IMR-90 (cell line): ENCODE measurements around the gene AMN. TPM values are rescaled to one million over a fixed set of nuclear protein-coding genes. Genes with fewer than 3 reads are reported as not detected.

Experiments used
- ATAC-seq: fragments of 200-7000 bp; cut with Tn5 transposase; 2 replicates; pipeline ENCODE4 v1.9.1; 2020; ENCODE audit warnings: low read depth, mild to moderate bottlenecking, moderate library complexity
- BruUV-seq: library from RNA; stranded (reverse); fragments of 400-500 nt; replicated peaks from 2 replicates; lab custom pipeline; 2021; lab: Mats Ljungman, UMichigan
- CTCF ChIA-PET: fragments of 300-600 bp; formaldehyde crosslinking; extraction: SDS; loops from one replicate; lab custom pipeline; 2021; ENCODE audit warnings: antibody characterized with exemption; lab: Yijun Ruan, JAX
- POLR2A ChIA-PET: fragments of 300-600 bp; sonication (Branson Sonifier 250); formaldehyde crosslinking; loops from one replicate; lab custom pipeline; 2022; ENCODE audit warnings: antibody characterized with exemption; ENCODE audit not compliant: unreplicated experiment; lab: Charles Lee
- DNase-seq: peaks from one replicate; pipeline ENCODE4 v3.0.0; 2013
- H2AFZ ChIP-seq: replicated peaks from 2 replicates; pipeline ENCODE3; 2013; ENCODE audit warnings: low read length, mild to moderate bottlenecking; ENCODE audit not compliant: poor library complexity
- H2AK5ac ChIP-seq: 2 replicates; pipeline ENCODE4 v1.6.1; 2013; ENCODE audit warnings: low read depth, low read length, inconsistent platforms
- H2AK9ac ChIP-seq: replicated peaks from 2 replicates; pipeline ENCODE3; 2013; ENCODE audit warnings: mild to moderate bottlenecking, low read depth, low read length, moderate library complexity; ENCODE audit not compliant: poor library complexity
- H2BK120ac ChIP-seq: 2 replicates; pipeline ENCODE4 v1.6.1; 2013; ENCODE audit warnings: low read depth, low read length, inconsistent platforms
- H2BK15ac ChIP-seq: 3 replicates; pipeline ENCODE4 v1.6.1; 2013; ENCODE audit warnings: low read depth, low read length, inconsistent platforms
- H2BK20ac ChIP-seq: 2 replicates; pipeline ENCODE4 v1.6.1; 2013; ENCODE audit warnings: low read depth, mild to moderate bottlenecking, inconsistent platforms, low read length, moderate library complexity
- H2BK5ac ChIP-seq: 2 replicates; pipeline ENCODE4 v1.6.1; 2013; ENCODE audit warnings: mild to moderate bottlenecking, low read depth, low read length, inconsistent platforms; ENCODE audit not compliant: poor library complexity, severe bottlenecking
- H3K14ac ChIP-seq: replicated peaks from 2 replicates; pipeline ENCODE4 v1.6.1; 2013; ENCODE audit warnings: low read depth, low read length, inconsistent platforms
- H3K18ac ChIP-seq: 2 replicates; pipeline ENCODE4 v1.6.1; 2013; ENCODE audit warnings: low read depth, low read length, control low read depth
- H3K23ac ChIP-seq: 2 replicates; pipeline ENCODE4 v1.6.1; 2013; ENCODE audit warnings: low read depth, low read length, inconsistent platforms
- H3K27ac ChIP-seq: 2 replicates; pipeline ENCODE4 v1.5.1; 2013; ENCODE audit warnings: mild to moderate bottlenecking, control low read depth, low read length; ENCODE audit not compliant: insufficient read depth
- H3K27me3 ChIP-seq: 2 replicates; pipeline ENCODE4 v1.6.1; 2013; ENCODE audit warnings: low read length; ENCODE audit not compliant: control insufficient read depth, insufficient read depth
- H3K36me3 ChIP-seq: 2 replicates; pipeline ENCODE4 v1.6.1; 2013; ENCODE audit warnings: low read length, mixed read lengths; ENCODE audit not compliant: control insufficient read depth, insufficient read depth
- H3K4ac ChIP-seq: 2 replicates; pipeline ENCODE4 v1.6.1; 2013; ENCODE audit warnings: low read depth, low read length, inconsistent platforms
- H3K4me1 ChIP-seq: 2 replicates; pipeline ENCODE4 v1.6.1; 2013; ENCODE audit warnings: low read length, mixed read lengths; ENCODE audit not compliant: control insufficient read depth, insufficient read depth
- H3K4me2 ChIP-seq: 2 replicates; pipeline ENCODE4 v1.6.1; 2013; ENCODE audit warnings: low read depth, mild to moderate bottlenecking, control low read depth, low read length, moderate library complexity
- H3K4me3 ChIP-seq: 2 replicates; pipeline ENCODE4 v1.5.1; 2013; ENCODE audit warnings: low read depth, mild to moderate bottlenecking, control low read depth, low read length, moderate library complexity; ENCODE audit not compliant: insufficient read depth
- H3K56ac ChIP-seq: 2 replicates; pipeline ENCODE4 v1.6.1; 2013; ENCODE audit warnings: low read length, inconsistent platforms; ENCODE audit not compliant: insufficient read depth; ENCODE audit errors: extremely low read depth
- H3K79me1 ChIP-seq, 2 experiments: 2 replicates each; pipeline ENCODE4 v1.6.1; 2013; ENCODE audit warnings: low read length in 2 of 2, inconsistent platforms in 1 of 2, low read depth in 1 of 2
- H3K9ac ChIP-seq: 2 replicates; pipeline ENCODE4 v1.6.1; 2013; ENCODE audit warnings: low read depth, low read length, control low read depth
- H3K9me1 ChIP-seq: 2 replicates; pipeline ENCODE4 v1.6.1; 2013; ENCODE audit warnings: low read length, inconsistent platforms; ENCODE audit not compliant: insufficient read depth
- H3K9me3 ChIP-seq: 2 replicates; pipeline ENCODE4 v1.6.1; 2013; ENCODE audit warnings: low read length; ENCODE audit not compliant: control insufficient read depth, insufficient read depth
- H4K20me1 ChIP-seq: 2 replicates; pipeline ENCODE4 v1.6.1; 2013; ENCODE audit warnings: low read length, inconsistent platforms; ENCODE audit not compliant: insufficient read depth
- H4K5ac ChIP-seq: 2 replicates; pipeline ENCODE4 v1.6.1; 2013; ENCODE audit warnings: mild to moderate bottlenecking, low read depth, low read length, control low read depth
- H4K8ac ChIP-seq, 2 experiments: 2 replicates each; pipeline ENCODE4 v1.6.1; 2013; ENCODE audit warnings: low read depth in 2 of 2, low read length in 2 of 2, control low read depth in 1 of 2, inconsistent platforms in 1 of 2
- H4K91ac ChIP-seq: 2 replicates; pipeline ENCODE4 v1.6.1; 2013; ENCODE audit warnings: low read depth, low read length, inconsistent platforms; ENCODE audit not compliant: insufficient read depth
- BHLHE40 ChIP-seq: fragments of 150-350 bp; IDR thresholded peaks from 2 replicates; pipeline ENCODE4 v1.6.1; 2016; ENCODE audit warnings: mild to moderate bottlenecking, low read depth, low read length
- CHD1 ChIP-seq: IDR thresholded peaks from 2 replicates; pipeline ENCODE4 v1.6.1; 2012; ENCODE audit warnings: low read depth, low read length, improper control_type of control experiment
- FOS ChIP-seq: fragments of 150-350 bp; IDR thresholded peaks from 2 replicates; pipeline ENCODE4 v1.6.1; 2016; ENCODE audit warnings: low read depth, low read length
- MAZ ChIP-seq: IDR thresholded peaks from 2 replicates; pipeline ENCODE4 v1.6.1; 2012; ENCODE audit warnings: low read depth, mild to moderate bottlenecking, low read length, improper control_type of control experiment, moderate library complexity, borderline replicate concordance
- MXI1 ChIP-seq: IDR thresholded peaks from 2 replicates; pipeline ENCODE4 v1.6.1; 2012; ENCODE audit warnings: low read depth, mild to moderate bottlenecking, low read length, moderate library complexity, borderline replicate concordance
- NFE2L2 ChIP-seq: fragments of 150-350 bp; IDR thresholded peaks from 2 replicates; pipeline ENCODE4 v1.6.1; 2016; ENCODE audit warnings: low read depth, mild to moderate bottlenecking, low read length
- POLR2A ChIP-seq: IDR thresholded peaks from 2 replicates; pipeline ENCODE4 v1.6.1; 2012; ENCODE audit warnings: mild to moderate bottlenecking, low read depth, low read length
- RAD21 ChIP-seq: IDR thresholded peaks from 2 replicates; pipeline ENCODE4 v1.6.1; 2012; ENCODE audit warnings: low read length, improper control_type of control experiment
- RFX5 ChIP-seq: IDR thresholded peaks from 2 replicates; pipeline ENCODE4 v1.8.0; 2012; ENCODE audit warnings: low read depth, mild to moderate bottlenecking, low read length, moderate library complexity
- WGBS, 2 experiments: methylation state at CpG; one replicate each; pipeline versions ENCODE4 v1.1.5 to v1.1.7; 2013; ENCODE audit warnings: missing lambda C conversion rate in 2 of 2; ENCODE audit not compliant: insufficient read length in 1 of 2; ENCODE audit errors: extremely low coverage in 2 of 2; 5-methylcytosine and 5-hydroxymethylcytosine counted together
- dilution Hi-C: fragments of 300-500 bp; cut with HindIII; formaldehyde crosslinking; loops from one replicate; pipeline ENCODE4 v1.14.3; 2018; ENCODE audit warnings: low sequenced_read_pairs; ENCODE audit not compliant: unreplicated experiment
- in situ Hi-C: fragments of 300-500 bp; cut with MboI; formaldehyde crosslinking; loops from 3 replicates; pipeline ENCODE4 v1.14.3; 2019; ENCODE audit warnings: low sequenced_read_pairs, inconsistent platforms, mixed read lengths
- intact Hi-C: fragments of 100-400 bp; cut with micrococcal nuclease; formaldehyde crosslinking; loops from 2 replicates; pipeline ENCODE4 v1.10.0; 2022
- polyA plus RNA-seq, 3 experiments: library from polyadenylated mRNA; depleted of rRNA; stranded (reverse); fragments of >200 nt; gene quantifications; 2 replicates each; pipeline ENCODE4 v1.2.3, GENCODE V29; 2012; ENCODE audit warnings: low replicate concordance in 1 of 3
- total RNA-seq: library from RNA; depleted of rRNA; stranded (reverse); fragments of >200 nt; gene quantifications from 2 replicates; pipeline ENCODE4 v1.2.3, GENCODE V29; 2012
- TF ChIP-seq, protein P1 (sequence below): fragments of 150-350 bp; IDR thresholded peaks from 2 replicates; pipeline ENCODE4 v1.6.1; 2017; ENCODE audit warnings: mild to moderate bottlenecking, antibody characterized with exemption, low read length, low read depth
- TF ChIP-seq, protein P2 (sequence below): conservative IDR thresholded peaks from 2 replicates; pipeline ENCODE4 v1.5.1; 2012; ENCODE audit warnings: mild to moderate bottlenecking, low read depth, low read length, improper control_type of control experiment
- TF ChIP-seq, protein P3 (sequence below): fragments of 150-350 bp; IDR thresholded peaks from 2 replicates; pipeline ENCODE4 v1.6.1; 2016; ENCODE audit warnings: low read depth, mild to moderate bottlenecking, low read length, moderate library complexity, borderline replicate concordance

The AMN gene
- total and polyA plus RNA-seq, 2 of the 4 experiments (the other 2 are of a cell fraction): under 0.01 to 0.24 TPM

DNA sequence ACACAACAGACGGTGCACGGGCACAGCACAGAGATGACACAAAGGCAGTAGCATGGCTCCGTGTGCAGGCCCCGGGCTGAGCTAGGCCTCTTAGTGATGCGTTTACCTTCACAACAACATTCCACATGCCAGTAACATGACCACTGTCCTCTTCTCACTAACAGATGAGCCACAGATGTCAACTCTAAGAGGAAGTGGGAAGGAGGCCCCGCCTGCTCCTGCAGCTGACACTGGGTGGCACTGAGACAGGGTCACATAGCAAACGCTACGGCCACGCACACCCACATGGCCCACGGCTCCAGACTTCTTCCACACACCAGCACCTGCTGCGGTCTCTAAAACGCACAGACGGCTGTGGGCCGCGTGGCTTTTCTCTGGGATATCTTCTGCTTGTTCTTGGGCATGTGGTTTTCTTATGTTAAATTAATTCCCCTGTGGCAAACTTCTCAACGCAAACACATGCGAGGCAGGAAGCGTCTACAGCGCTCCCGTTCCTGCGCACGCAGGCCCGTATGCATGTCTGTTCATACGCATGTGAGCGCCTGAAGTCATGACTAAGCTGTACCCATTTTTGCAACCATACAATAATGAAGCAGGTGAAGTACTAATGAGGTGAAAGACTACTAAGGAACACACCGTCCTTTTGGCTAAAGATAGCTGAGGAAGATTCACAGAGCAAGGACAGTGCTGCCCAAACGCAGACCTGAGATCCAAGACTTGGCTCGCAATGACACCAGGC is 26.8 kb downstream of the AMN start (continued):
- no peak for TF ChIP-seq BHLHE40

DNA sequence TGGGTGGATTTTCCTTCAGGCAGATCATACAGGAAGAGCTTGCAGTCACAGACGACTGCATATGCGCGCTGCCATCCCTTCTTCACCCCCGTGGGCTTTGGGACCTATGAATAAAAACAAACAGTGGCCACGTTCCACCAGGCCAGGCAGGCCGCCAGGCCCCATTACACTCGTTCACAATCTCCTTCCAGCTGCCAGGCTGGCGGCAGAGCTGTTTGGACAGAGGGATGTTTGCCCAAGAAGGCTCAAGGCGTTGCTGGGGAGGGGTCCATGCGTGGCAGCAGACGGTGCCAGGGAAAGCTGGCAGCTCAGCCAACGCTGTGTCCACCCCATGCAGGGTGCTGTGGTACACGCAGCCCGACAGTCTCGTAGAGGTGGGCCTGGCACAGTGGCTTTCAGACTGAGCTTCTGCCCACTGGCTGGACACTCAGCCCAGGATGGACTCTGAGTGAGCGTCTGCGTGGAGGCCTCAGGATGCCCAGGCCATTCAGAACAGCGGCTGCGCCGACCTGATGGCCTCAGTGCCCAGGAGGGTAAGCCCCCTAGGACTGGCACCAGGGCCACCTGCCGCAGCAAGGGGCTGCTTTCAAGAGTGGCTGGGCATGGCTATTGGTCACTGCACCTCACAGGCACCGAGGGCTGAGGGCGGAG is 27.5 kb downstream of the AMN start:
- Histone ChIP-seq H2AK5ac (0 out of 2 replicates have a peak overlapping the region, but pooled peaks have one; percentile 51), H3K23ac (no peak overlapping the region; the same call in 1 of the 2 replicates), H3K14ac (no peak overlapping the region; the same call in 1 of the 2 replicates), H3K4me1 (peaks cover 15% of the 10 kb centered on the region), H3K4ac (no peak overlapping the region; the same call in 1 of the 2 replicates), H3K56ac (no peak overlapping the region), H3K27me3 (no peaks in the 10 kb centered on the region), H3K79me1 (peaks cover 6 to 32% of the 10 kb centered on the region in 2 experiments; a peak in 3 of 4 replicates), H2BK15ac (no peak overlapping the region), H4K20me1 (peaks cover 24% of the 10 kb centered on the region), H3K4me3 (no peak overlapping the region), H2AK9ac (peak overlapping the region; percentile 60), H4K5ac (no peak overlapping the region), H3K18ac (no peak overlapping the region), H2BK20ac (no peak overlapping the region; the same call in 1 of the 2 replicates), H2BK5ac (no peak overlapping the region), H4K8ac (no peak overlapping the region), H3K9me1 (peaks cover 28% of the 10 kb centered on the region), H3K36me3 (peaks cover 85% of the 10 kb centered on the region), H3K9me3 (no peaks in the 10 kb centered on the region), H2AFZ (peak overlapping the region; percentile 48), H2BK120ac (no peak overlapping the region), H4K91ac (no peak overlapping the region), H3K9ac (no peak overlapping the region), H3K4me2 (no peak overlapping the region), H3K27ac (no peak overlapping the region)
- ATAC-seq (peak; percentile 64), DNase-seq (peak; percentile 63)
- in situ Hi-C loops (no loop called here), dilution Hi-C loops (no loop called here), intact Hi-C loops (no loop called here)
- ChIA-PET POLR2A (no interaction called here), CTCF (no interaction called here)
- 59% methylated on average over 22 of the region's 23 CpGs; no CpG with 5 or more reads in 1 of the 2 experiments for WGBS, 2 experiments
- no TSS peak for BruUV-seq
- TF ChIP-seq MXI1: no peak
- TF ChIP-seq, protein P1, sequence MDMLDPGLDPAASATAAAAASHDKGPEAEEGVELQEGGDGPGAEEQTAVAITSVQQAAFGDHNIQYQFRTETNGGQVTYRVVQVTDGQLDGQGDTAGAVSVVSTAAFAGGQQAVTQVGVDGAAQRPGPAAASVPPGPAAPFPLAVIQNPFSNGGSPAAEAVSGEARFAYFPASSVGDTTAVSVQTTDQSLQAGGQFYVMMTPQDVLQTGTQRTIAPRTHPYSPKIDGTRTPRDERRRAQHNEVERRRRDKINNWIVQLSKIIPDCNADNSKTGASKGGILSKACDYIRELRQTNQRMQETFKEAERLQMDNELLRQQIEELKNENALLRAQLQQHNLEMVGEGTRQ: no peak
- no peak for TF ChIP-seq NFE2L2
- TF ChIP-seq, protein P2, sequence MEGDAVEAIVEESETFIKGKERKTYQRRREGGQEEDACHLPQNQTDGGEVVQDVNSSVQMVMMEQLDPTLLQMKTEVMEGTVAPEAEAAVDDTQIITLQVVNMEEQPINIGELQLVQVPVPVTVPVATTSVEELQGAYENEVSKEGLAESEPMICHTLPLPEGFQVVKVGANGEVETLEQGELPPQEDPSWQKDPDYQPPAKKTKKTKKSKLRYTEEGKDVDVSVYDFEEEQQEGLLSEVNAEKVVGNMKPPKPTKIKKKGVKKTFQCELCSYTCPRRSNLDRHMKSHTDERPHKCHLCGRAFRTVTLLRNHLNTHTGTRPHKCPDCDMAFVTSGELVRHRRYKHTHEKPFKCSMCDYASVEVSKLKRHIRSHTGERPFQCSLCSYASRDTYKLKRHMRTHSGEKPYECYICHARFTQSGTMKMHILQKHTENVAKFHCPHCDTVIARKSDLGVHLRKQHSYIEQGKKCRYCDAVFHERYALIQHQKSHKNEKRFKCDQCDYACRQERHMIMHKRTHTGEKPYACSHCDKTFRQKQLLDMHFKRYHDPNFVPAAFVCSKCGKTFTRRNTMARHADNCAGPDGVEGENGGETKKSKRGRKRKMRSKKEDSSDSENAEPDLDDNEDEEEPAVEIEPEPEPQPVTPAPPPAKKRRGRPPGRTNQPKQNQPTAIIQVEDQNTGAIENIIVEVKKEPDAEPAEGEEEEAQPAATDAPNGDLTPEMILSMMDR: no peak
- TF ChIP-seq RFX5: no peak
- TF ChIP-seq CHD1: no peak
- TF ChIP-seq, protein P3, sequence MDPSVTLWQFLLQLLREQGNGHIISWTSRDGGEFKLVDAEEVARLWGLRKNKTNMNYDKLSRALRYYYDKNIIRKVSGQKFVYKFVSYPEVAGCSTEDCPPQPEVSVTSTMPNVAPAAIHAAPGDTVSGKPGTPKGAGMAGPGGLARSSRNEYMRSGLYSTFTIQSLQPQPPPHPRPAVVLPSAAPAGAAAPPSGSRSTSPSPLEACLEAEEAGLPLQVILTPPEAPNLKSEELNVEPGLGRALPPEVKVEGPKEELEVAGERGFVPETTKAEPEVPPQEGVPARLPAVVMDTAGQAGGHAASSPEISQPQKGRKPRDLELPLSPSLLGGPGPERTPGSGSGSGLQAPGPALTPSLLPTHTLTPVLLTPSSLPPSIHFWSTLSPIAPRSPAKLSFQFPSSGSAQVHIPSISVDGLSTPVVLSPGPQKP: no peak
- TF ChIP-seq FOS: no peak
- no peak for TF ChIP-seq MAZ
- no peak for TF ChIP-seq RAD21
- TF ChIP-seq POLR2A: no peak
